Measurements from ENCODE around the gene MRPS18A. TPM values are rescaled to one million over a fixed set of nuclear protein-coding genes. Genes with fewer than 3 reads are reported as not detected.

Gene MRPS18A
- total and polyA plus RNA-seq, 9 of the 15 experiments (the other 6 are each of a cell fraction or from before 2014, with no cell fraction given), result 87.5 to 243 (median 125) TPM

DNA sequence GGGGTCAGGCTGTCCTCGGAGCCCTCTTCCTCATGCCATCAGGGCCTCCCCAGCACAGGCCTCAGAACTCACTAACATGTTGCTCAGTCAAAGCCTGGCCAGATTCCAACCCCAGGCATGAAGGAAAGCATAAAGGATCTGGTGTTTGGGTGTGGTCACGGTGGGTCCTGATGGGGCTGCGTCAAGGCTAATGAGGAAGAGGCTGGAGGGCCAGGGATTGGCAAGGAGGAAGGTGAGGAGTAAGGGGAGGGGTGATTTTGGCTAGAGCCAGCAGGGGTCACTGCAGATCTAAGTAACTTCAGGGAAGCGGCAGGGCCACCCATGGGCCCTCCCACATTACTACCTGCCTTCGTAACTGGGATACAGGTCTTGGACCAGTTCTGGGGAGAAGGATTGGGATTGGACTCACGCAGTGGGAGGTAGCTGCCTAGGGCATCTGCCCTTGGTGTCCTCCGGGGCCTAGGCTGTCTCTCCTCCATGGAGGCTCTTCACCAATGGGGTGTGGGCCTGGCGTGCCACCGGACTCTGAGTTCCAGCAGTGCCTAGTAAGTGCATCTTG is 36.2 kb upstream of the MRPS18A start (continued):
- TF ChIP-seq, protein P1, sequence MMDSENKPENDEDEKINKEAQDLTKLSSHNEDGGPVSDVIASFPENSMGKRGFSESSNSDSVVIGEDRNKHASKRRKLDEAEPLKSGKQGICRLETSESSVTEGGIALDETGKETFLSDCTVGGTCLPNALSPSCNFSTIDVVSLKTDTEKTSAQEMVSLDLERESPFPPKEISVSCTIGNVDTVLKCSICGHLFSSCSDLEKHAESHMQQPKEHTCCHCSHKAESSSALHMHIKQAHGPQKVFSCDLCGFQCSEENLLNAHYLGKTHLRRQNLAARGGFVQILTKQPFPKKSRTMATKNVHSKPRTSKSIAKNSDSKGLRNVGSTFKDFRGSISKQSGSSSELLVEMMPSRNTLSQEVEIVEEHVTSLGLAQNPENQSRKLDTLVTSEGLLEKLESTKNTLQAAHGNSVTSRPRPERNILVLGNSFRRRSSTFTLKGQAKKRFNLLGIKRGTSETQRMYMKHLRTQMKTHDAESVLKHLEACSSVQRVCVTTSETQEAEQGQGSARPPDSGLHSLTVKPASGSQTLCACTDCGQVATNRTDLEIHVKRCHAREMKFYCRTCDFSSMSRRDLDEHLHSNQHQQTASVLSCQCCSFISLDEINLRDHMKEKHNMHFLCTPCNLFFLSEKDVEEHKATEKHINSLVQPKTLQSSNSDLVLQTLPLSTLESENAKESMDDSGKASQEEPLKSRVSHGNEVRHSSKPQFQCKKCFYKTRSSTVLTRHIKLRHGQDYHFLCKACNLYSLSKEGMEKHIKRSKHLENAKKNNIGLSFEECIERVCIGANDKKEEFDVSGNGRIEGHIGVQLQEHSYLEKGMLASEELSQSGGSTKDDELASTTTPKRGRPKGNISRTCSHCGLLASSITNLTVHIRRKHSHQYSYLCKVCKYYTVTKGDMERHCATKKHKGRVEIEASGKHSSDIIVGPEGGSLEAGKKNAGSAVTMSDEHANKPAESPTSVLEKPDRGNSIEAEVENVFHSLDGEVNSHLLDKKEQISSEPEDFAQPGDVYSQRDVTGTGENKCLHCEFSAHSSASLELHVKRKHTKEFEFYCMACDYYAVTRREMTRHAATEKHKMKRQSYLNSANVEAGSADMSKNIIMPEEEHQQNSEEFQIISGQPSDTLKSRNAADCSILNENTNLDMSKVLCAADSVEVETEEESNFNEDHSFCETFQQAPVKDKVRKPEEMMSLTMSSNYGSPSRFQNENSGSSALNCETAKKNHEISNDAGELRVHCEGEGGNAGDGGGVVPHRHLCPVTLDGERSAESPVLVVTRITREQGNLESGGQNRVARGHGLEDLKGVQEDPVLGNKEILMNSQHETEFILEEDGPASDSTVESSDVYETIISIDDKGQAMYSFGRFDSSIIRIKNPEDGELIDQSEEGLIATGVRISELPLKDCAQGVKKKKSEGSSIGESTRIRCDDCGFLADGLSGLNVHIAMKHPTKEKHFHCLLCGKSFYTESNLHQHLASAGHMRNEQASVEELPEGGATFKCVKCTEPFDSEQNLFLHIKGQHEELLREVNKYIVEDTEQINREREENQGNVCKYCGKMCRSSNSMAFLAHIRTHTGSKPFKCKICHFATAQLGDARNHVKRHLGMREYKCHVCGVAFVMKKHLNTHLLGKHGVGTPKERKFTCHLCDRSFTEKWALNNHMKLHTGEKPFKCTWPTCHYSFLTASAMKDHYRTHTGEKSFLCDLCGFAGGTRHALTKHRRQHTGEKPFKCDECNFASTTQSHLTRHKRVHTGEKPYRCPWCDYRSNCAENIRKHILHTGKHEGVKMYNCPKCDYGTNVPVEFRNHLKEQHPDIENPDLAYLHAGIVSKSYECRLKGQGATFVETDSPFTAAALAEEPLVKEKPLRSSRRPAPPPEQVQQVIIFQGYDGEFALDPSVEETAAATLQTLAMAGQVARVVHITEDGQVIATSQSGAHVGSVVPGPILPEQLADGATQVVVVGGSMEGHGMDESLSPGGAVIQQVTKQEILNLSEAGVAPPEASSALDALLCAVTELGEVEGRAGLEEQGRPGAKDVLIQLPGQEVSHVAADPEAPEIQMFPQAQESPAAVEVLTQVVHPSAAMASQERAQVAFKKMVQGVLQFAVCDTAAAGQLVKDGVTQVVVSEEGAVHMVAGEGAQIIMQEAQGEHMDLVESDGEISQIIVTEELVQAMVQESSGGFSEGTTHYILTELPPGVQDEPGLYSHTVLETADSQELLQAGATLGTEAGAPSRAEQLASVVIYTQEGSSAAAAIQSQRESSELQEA (IDR thresholded peaks at IDR 0.05; ENCODE audit: low read depth), result no peak
- TF ChIP-seq SREBF2 (CRISPR knock-in tag; IDR thresholded peaks at IDR 0.05) (no peak), SMAD3 (CRISPR knock-in tag; conservative IDR thresholded peaks at IDR 0.05) (no peak), EP400 (IDR thresholded peaks at IDR 0.05) (no peak), PHB2 (IDR thresholded peaks at IDR 0.05; ENCODE audit: low read depth) (no peak), KLF16 (IDR thresholded peaks at IDR 0.05) (peak; percentile 55), ZNF24 (IDR thresholded peaks at IDR 0.05) (peak; percentile 33; the same call in 1 of the 2 replicates), SRF (CRISPR knock-in tag; IDR thresholded peaks at IDR 0.05) (0 out of 4 replicates have a peak, but pooled peaks of 1 of the 2 experiments have one; percentile 39), KDM4B (IDR thresholded peaks at IDR 0.05; ENCODE audit: borderline replicate concordance in 2 of 2, low read depth in 1 of 2) (peak in 1 of 2 experiments; percentile 43; a peak in 1 of 4 replicates), BCL6 (CRISPR knock-in tag; IDR thresholded peaks at IDR 0.05) (no peak), LCOR (CRISPR knock-in tag; IDR thresholded peaks at IDR 0.05) (peak; percentile 63; the same call in 1 of the 2 replicates), SP1 (CRISPR knock-in tag; IDR thresholded peaks at IDR 0.05) (peak; percentile 79), NR2F6 (CRISPR knock-in tag; IDR thresholded peaks at IDR 0.05) (no peak), MTF1 (CRISPR knock-in tag; IDR thresholded peaks at IDR 0.05; ENCODE audit: borderline replicate concordance) (no peak)
- TF ChIP-seq, protein P2, sequence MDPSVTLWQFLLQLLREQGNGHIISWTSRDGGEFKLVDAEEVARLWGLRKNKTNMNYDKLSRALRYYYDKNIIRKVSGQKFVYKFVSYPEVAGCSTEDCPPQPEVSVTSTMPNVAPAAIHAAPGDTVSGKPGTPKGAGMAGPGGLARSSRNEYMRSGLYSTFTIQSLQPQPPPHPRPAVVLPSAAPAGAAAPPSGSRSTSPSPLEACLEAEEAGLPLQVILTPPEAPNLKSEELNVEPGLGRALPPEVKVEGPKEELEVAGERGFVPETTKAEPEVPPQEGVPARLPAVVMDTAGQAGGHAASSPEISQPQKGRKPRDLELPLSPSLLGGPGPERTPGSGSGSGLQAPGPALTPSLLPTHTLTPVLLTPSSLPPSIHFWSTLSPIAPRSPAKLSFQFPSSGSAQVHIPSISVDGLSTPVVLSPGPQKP (CRISPR knock-in tag; IDR thresholded peaks at IDR 0.05), result no peak
- TF ChIP-seq, protein P3, sequence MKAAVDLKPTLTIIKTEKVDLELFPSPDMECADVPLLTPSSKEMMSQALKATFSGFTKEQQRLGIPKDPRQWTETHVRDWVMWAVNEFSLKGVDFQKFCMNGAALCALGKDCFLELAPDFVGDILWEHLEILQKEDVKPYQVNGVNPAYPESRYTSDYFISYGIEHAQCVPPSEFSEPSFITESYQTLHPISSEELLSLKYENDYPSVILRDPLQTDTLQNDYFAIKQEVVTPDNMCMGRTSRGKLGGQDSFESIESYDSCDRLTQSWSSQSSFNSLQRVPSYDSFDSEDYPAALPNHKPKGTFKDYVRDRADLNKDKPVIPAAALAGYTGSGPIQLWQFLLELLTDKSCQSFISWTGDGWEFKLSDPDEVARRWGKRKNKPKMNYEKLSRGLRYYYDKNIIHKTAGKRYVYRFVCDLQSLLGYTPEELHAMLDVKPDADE (conservative IDR thresholded peaks at IDR 0.05; ENCODE audit: control insufficient read depth, low read depth, low read length), result no peak
- TF ChIP-seq, protein P4, sequence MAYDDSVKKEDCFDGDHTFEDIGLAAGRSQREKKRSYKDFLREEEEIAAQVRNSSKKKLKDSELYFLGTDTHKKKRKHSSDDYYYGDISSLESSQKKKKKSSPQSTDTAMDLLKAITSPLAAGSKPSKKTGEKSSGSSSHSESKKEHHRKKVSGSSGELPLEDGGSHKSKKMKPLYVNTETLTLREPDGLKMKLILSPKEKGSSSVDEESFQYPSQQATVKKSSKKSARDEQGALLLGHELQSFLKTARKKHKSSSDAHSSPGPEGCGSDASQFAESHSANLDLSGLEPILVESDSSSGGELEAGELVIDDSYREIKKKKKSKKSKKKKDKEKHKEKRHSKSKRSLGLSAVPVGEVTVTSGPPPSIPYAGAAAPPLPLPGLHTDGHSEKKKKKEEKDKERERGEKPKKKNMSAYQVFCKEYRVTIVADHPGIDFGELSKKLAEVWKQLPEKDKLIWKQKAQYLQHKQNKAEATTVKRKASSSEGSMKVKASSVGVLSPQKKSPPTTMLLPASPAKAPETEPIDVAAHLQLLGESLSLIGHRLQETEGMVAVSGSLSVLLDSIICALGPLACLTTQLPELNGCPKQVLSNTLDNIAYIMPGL (CRISPR knock-in tag; IDR thresholded peaks at IDR 0.05), result peak; percentile 25; the same call in 1 of the 2 replicates
